GM23338 (cell line): ENCODE results near the gene XXYLT1. TPM values are rescaled to one million over a fixed set of nuclear protein-coding genes. Genes with fewer than 3 reads are reported as not detected.

ENCODE experiments used
- ATAC-seq: fragments of 200-7000 bp; cut with Tn5 transposase; 3 replicates; pipeline ENCODE4 v1.9.1; 2020
- DNase-seq: peaks from one replicate; pipeline ENCODE4 v3.0.0-alpha.2; 2015; ENCODE audit warnings: low spot score
- H2AFZ ChIP-seq: fragments of 200-600 bp; sonication (generic); 2 replicates; pipeline ENCODE4 v1.8.0; 2016; ENCODE audit warnings: antibody characterized with exemption, mild to moderate bottlenecking, moderate library complexity
- H3F3A ChIP-seq: fragments of 200-600 bp; sonication (generic); replicated peaks from 2 replicates; pipeline ENCODE4 v1.8.0; 2017; ENCODE audit warnings: antibody characterized with exemption, mixed run types, low read depth
- H3K27ac ChIP-seq: fragments of 200-600 bp; sonication (generic); 2 replicates; pipeline ENCODE4 v1.6.1; 2016; ENCODE audit warnings: low read depth
- H3K27me3 ChIP-seq: fragments of 200-600 bp; sonication (generic); 2 replicates; pipeline ENCODE4 v1.8.0; 2016; ENCODE audit warnings: mild to moderate bottlenecking, mixed run types, moderate library complexity; ENCODE audit not compliant: insufficient read depth
- H3K36me3 ChIP-seq: fragments of 200-600 bp; sonication (generic); 2 replicates; pipeline ENCODE4 v1.8.0; 2016; ENCODE audit warnings: mild to moderate bottlenecking; ENCODE audit not compliant: insufficient read depth
- H3K4me1 ChIP-seq: fragments of 200-600 bp; sonication (generic); 2 replicates; pipeline ENCODE4 v1.8.0; 2016; ENCODE audit warnings: mild to moderate bottlenecking, moderate library complexity; ENCODE audit not compliant: insufficient read depth
- H3K4me2 ChIP-seq: fragments of 200-600 bp; sonication (generic); 2 replicates; pipeline ENCODE4 v1.7.1; 2017; ENCODE audit warnings: mixed run types
- H3K4me3 ChIP-seq: fragments of 200-600 bp; sonication (generic); 2 replicates; pipeline ENCODE4 v1.6.1; 2016; ENCODE audit warnings: mixed run types
- H3K79me2 ChIP-seq: fragments of 200-600 bp; sonication (generic); replicated peaks from 2 replicates; pipeline ENCODE4 v1.8.0; 2017; ENCODE audit warnings: mild to moderate bottlenecking; ENCODE audit not compliant: insufficient read depth
- H3K9me2 ChIP-seq: fragments of 200-600 bp; sonication (generic); 2 replicates; pipeline ENCODE4 v1.8.0; 2017; ENCODE audit not compliant: insufficient read depth
- H4K20me1 ChIP-seq: fragments of 200-600 bp; sonication (generic); replicated peaks from 2 replicates; pipeline ENCODE4 v1.8.0; 2017; ENCODE audit warnings: mild to moderate bottlenecking; ENCODE audit not compliant: insufficient read depth
- H3K27ac Mint-ChIP-seq: 2 replicates; pipeline ENCODE4 v1.8.0; 2020; ENCODE audit warnings: inconsistent platforms, mild to moderate bottlenecking, moderate library complexity, mixed read lengths
- H3K27me3 Mint-ChIP-seq: 3 replicates; pipeline ENCODE4 v1.8.0; 2022; ENCODE audit warnings: low read depth, mild to moderate bottlenecking, moderate library complexity, mixed read lengths, inconsistent platforms; ENCODE audit not compliant: insufficient read depth, poor library complexity
- H3K36me3 Mint-ChIP-seq: 3 replicates; pipeline ENCODE4 v1.8.0; 2021; ENCODE audit warnings: low read depth, mild to moderate bottlenecking, inconsistent platforms, moderate library complexity, mixed read lengths
- H3K4me1 Mint-ChIP-seq: 3 replicates; pipeline ENCODE4 v1.8.0; 2020; ENCODE audit warnings: mild to moderate bottlenecking, inconsistent platforms, mixed read lengths
- H3K4me3 Mint-ChIP-seq: 3 replicates; pipeline ENCODE4 v1.8.0; 2021; ENCODE audit warnings: moderate library complexity, mild to moderate bottlenecking, inconsistent platforms, mixed read lengths
- H3K9me3 Mint-ChIP-seq: 3 replicates; pipeline ENCODE4 v1.8.0; 2020; ENCODE audit warnings: moderate library complexity, mild to moderate bottlenecking, inconsistent platforms, mixed read lengths
- CREB1 ChIP-seq: fragments of 250-450 bp; sonication (Bioruptor Pico); IDR thresholded peaks from 2 replicates; pipeline ENCODE4 v1.5.0; 2020; ENCODE audit warnings: low read depth, mild to moderate bottlenecking, moderate library complexity
- CTCF ChIP-seq, 2 experiments: fragments of 200-600 bp in 1 of 2; sonication (generic) in 1 of 2; conservative IDR thresholded peaks; 2 replicates each; pipeline versions ENCODE4 v1.5.1 to v1.6.1; 2016 to 2017; ENCODE audit warnings: antibody characterized with exemption in 2 of 2, low read depth in 2 of 2, mild to moderate bottlenecking in 2 of 2, moderate library complexity in 1 of 2
- ETS1 ChIP-seq: IDR thresholded peaks from 2 replicates; pipeline ENCODE4 v1.6.1; 2016; ENCODE audit warnings: antibody characterized with exemption
- EZH2 ChIP-seq: fragments of 200-600 bp; sonication (generic); IDR thresholded peaks from one replicate; pipeline ENCODE4 v1.8.0; 2017; ENCODE audit warnings: antibody characterized with exemption, mild to moderate bottlenecking, low read depth; ENCODE audit not compliant: unreplicated experiment
- EZH2phosphoT487 ChIP-seq: fragments of 200-600 bp; sonication (generic); IDR thresholded peaks from one replicate; pipeline ENCODE4 v1.8.1; 2018; ENCODE audit warnings: antibody characterized with exemption; ENCODE audit not compliant: unreplicated experiment
- JUNB ChIP-seq: IDR thresholded peaks from one replicate; pipeline ENCODE4 v1.6.1; 2016; ENCODE audit warnings: antibody characterized with exemption; ENCODE audit not compliant: unreplicated experiment
- NANOG ChIP-seq: IDR thresholded peaks from 2 replicates; pipeline ENCODE4 v1.6.1; 2016; ENCODE audit warnings: antibody characterized with exemption, borderline replicate concordance
- POLR2AphosphoS5 ChIP-seq: IDR thresholded peaks from 2 replicates; pipeline ENCODE4 v1.6.1; 2016; ENCODE audit warnings: antibody characterized with exemption, low read depth
- STAT1 ChIP-seq: IDR thresholded peaks from one replicate; pipeline ENCODE4 v1.6.1; 2016; ENCODE audit warnings: antibody characterized with exemption; ENCODE audit not compliant: unreplicated experiment
- ZNF114 ChIP-seq: fragments of 250-450 bp; sonication (Bioruptor Pico); IDR thresholded peaks from 2 replicates; pipeline ENCODE4 v1.5.0; 2020; ENCODE audit warnings: mild to moderate bottlenecking, moderate library complexity
- ZNF331 ChIP-seq: fragments of 250-450 bp; sonication (Bioruptor Pico); IDR thresholded peaks from 2 replicates; pipeline ENCODE4 v1.5.0; 2020; ENCODE audit warnings: low read depth, mild to moderate bottlenecking, moderate library complexity
- polyA plus RNA-seq: library from polyadenylated mRNA; unstranded; fragments of >200 nt; fragmentation: Nextera tagmentation; extraction: Ambion mirVana; gene quantifications from 2 replicates; pipeline ENCODE4 v1.2.1, GENCODE V29; 2016
- total RNA-seq: library from RNA; depleted of rRNA; stranded (reverse); fragments of >200 nt; shearing (Covaris generic); gene quantifications from 2 replicates; pipeline ENCODE4 v1.2.3, GENCODE V29; 2014

The XXYLT1 gene
- total and polyA plus RNA-seq, 2 experiments from 2014 or later, result 13.5 to 34.8 TPM

- no peak overlapping the region for H3K27ac Mint-ChIP-seq
- Histone ChIP-seq H3F3A (no peaks in the 10 kb centered on the region), H3K79me2 (no peaks in the 10 kb centered on the region; the same call in 1 of the 2 replicates), H3K9me2 (no peaks in the 10 kb centered on the region), H2AFZ (no peak overlapping the region), H3K27me3 (no peaks in the 10 kb centered on the region), H4K20me1 (no peaks in the 10 kb centered on the region; the same call in 1 of the 2 replicates), H3K27ac (no peak overlapping the region), H3K4me1 (no peaks in the 10 kb centered on the region), H3K36me3 (no peaks in the 10 kb centered on the region), H3K4me3 (no peak overlapping the region), H3K4me2 (no peak overlapping the region)
- DNase-seq (no peak), ATAC-seq (no peak)
- peaks cover 9% of the 10 kb centered on the region for H3K4me1 Mint-ChIP-seq
- peaks cover 10% of the 10 kb centered on the region for H3K36me3 Mint-ChIP-seq
- peaks cover 3% of the 10 kb centered on the region for H3K27me3 Mint-ChIP-seq
- H3K9me3 Mint-ChIP-seq, result peaks cover 4% of the 10 kb centered on the region; the same call in 2 of the 3 replicates
- no peak overlapping the region for H3K4me3 Mint-ChIP-seq
- no peak for TF ChIP-seq ETS1
- no peak for TF ChIP-seq EZH2
- no peak for TF ChIP-seq CTCF (conservative IDR thresholded peaks at IDR 0.05; ENCODE audit: low read depth in 2 of 2)
- TF ChIP-seq NANOG, result no peak
- TF ChIP-seq EZH2phosphoT487, result no peak
- no peak for TF ChIP-seq POLR2AphosphoS5
- no peak for TF ChIP-seq CREB1 (CRISPR knock-in tag)
- no peak for TF ChIP-seq JUNB
- no peak for TF ChIP-seq STAT1
- no peak for TF ChIP-seq ZNF331
- TF ChIP-seq ZNF114 (CRISPR knock-in tag), result no peak
These were observed 173.4 kb downstream of the XXYLT1 start for GRCh38 chr3:195097331-195098255.
